VCaP (cell line): ENCODE results near the gene ATG3.

Experiments used
- H3K27ac ChIP-seq: fragments of 450-650 bp; 2 replicates; pipeline ENCODE4 v1.5.1; 2017
- CTCF ChIP-seq: fragments of 450-650 bp; conservative IDR thresholded peaks from 2 replicates; pipeline ENCODE4 v1.5.1; 2017; ENCODE audit warnings: mild to moderate bottlenecking, moderate library complexity

ATG3 gene

GRCh38 chr3:112484352-112484751 is 77.4 kb downstream of the ATG3 start:
- TF ChIP-seq CTCF: no peak
- H3K27ac ChIP-seq: no peak overlapping the region

- TF ChIP-seq CTCF: no peak
- no peak overlapping the region for H3K27ac ChIP-seq
These were observed 79.1 kb downstream of the ATG3 start for GRCh38 chr3:112482675-112483074.
